GM12865 (cell line): ENCODE measurements around the gene EIF5.
A peak's percentile ranks its signal among the peaks of the same experiment; 100 is the strongest.

Experiments
- DNase-seq: peaks from one replicate; pipeline ENCODE4 v3.0.0; 2010; ENCODE audit warnings: low read depth
- H3K4me3 ChIP-seq: 2 replicates; pipeline ENCODE4 v1.5.1; 2011; ENCODE audit warnings: mild to moderate bottlenecking, low read depth, low read length, control low read depth
- TF ChIP-seq, protein P1 (sequence below): IDR thresholded peaks from 2 replicates; pipeline ENCODE4 v1.5.1; 2011; ENCODE audit warnings: low read length, control low read depth, low read depth, inconsistent platforms; ENCODE audit not compliant: insufficient read depth; ENCODE audit errors: missing control alignments

EIF5 gene

DNA sequence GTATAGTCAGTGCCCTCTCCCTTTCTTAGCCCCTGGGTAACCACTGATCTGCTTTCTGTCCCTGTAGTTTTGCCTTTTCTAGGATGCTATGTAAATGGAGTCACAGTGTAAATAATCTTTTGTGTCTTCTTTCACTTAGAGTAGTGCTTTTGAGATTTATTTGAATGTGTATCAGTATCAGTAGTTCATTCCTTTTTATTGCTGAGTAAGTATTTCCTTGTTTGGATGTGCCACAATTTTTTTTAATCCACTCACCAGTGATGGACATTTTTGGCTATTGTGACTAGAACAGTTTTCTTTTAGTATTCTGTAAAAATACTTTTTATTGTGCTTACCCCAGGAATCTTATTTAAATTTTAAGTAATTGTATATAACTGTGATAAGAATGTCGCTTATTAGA lies 54.6 kb downstream of the EIF5 start:
- TF ChIP-seq, protein P1, sequence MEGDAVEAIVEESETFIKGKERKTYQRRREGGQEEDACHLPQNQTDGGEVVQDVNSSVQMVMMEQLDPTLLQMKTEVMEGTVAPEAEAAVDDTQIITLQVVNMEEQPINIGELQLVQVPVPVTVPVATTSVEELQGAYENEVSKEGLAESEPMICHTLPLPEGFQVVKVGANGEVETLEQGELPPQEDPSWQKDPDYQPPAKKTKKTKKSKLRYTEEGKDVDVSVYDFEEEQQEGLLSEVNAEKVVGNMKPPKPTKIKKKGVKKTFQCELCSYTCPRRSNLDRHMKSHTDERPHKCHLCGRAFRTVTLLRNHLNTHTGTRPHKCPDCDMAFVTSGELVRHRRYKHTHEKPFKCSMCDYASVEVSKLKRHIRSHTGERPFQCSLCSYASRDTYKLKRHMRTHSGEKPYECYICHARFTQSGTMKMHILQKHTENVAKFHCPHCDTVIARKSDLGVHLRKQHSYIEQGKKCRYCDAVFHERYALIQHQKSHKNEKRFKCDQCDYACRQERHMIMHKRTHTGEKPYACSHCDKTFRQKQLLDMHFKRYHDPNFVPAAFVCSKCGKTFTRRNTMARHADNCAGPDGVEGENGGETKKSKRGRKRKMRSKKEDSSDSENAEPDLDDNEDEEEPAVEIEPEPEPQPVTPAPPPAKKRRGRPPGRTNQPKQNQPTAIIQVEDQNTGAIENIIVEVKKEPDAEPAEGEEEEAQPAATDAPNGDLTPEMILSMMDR: no peak
- no peak for DNase-seq
- no peak overlapping the region for H3K4me3 ChIP-seq

- H3K4me3 ChIP-seq: no peak overlapping the region
- no peak for DNase-seq
- TF ChIP-seq, protein P1: no peak
These were observed 56.6 kb downstream of the EIF5 start for GRCh38 chr14:103390605-103391004.

DNA sequence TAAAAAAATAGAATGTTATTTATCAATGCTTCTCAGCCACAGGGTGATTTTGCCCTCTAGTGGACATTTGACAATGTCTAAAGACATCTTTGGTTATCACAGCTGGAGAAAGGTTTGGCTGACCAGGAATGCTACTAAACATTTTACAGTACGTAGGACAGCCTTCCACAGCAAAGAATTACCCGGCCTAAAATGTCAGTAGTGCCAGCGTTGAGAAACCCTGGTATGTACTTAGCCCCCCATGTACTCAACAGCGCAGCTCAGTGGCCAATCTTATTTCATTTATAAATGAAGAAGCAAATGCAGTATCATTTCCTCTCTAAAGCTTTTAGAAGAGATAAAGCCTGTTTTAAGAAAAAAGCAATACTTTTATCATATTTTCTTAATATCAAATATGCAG lies 57.0 kb downstream of the EIF5 start:
- no peak overlapping the region for H3K4me3 ChIP-seq
- DNase-seq: peak; percentile 63

GRCh38 chr14:103392106-103392505 lies 58.1 kb downstream of the EIF5 start:
- TF ChIP-seq, protein P1: no peak
- H3K4me3 ChIP-seq: no peak overlapping the region
- DNase-seq: no peak

More for the DNA sequence above, 57.0 kb downstream of the EIF5 start:
- TF ChIP-seq, protein P1: peak; percentile 69

DNA sequence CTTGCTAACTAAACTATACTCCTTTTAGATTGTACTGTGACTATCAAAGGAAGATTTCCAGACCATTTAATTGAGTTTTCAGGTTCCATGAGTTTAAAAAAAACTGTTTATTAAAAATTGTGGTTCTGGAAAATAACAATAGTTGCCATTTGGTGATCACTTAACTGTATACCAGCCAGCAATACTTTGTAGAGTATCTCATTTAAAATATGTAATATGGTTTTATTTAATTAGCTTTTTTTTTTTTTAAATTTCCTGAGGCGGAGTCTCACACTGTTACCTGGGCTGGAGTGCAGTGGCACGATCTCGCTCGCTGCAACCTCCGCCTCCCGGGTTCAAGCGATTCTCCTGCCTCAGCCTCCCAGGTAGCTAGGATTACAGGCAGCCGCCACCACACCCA lies 58.5 kb downstream of the EIF5 start:
- no peak overlapping the region for H3K4me3 ChIP-seq
- no peak for DNase-seq
- TF ChIP-seq, protein P1: no peak

DNA sequence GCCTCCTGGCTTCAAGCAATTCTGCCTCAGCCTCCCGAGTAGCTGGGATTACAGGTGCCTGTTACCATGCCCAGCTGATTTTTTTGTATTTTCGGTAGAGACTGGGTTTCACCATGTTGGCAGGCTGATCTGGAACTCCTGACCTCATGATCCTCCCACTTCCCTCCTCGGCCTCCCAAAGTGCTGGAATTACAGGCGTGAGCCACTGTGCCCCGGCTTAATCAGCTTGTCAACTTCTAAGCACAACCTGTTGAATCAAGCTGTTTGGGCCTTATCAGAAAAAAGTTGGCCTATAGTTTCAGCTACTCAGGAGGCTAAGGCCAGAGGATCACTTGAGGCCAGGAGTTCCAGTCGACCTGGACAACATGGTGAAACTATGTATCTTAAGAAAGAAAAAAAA lies 59.0 kb downstream of the EIF5 start:
- no peak overlapping the region for H3K4me3 ChIP-seq
- TF ChIP-seq, protein P1: no peak
- no peak for DNase-seq
